SK-N-SH treated with all-trans-retinoic acid at 6 μM for 48 hours (cell line): ENCODE data around the gene TMEM89.

Source experiments
- GLIS3 ChIP-seq: fragments of 250-450 bp; sonication (Bioruptor Pico); IDR thresholded peaks from 2 replicates; pipeline ENCODE4 v1.5.0; 2020; ENCODE audit warnings: mild to moderate bottlenecking, moderate library complexity
- ISL1 ChIP-seq: fragments of 250-450 bp; sonication (Bioruptor Pico); IDR thresholded peaks from 2 replicates; pipeline ENCODE4 v2.1.2; 2022; ENCODE audit warnings: mild to moderate bottlenecking, moderate library complexity
- POU6F1 ChIP-seq: fragments of 250-450 bp; sonication (Bioruptor Pico); IDR thresholded peaks from 2 replicates; pipeline ENCODE4 v1.8.0; 2021; ENCODE audit warnings: low read depth, mild to moderate bottlenecking, moderate library complexity, borderline replicate concordance
- RARB ChIP-seq: fragments of 250-450 bp; sonication (Bioruptor Pico); IDR thresholded peaks from 2 replicates; pipeline ENCODE4 v1.8.0; 2021; ENCODE audit warnings: mild to moderate bottlenecking, moderate library complexity
- TCF4 ChIP-seq: fragments of 250-450 bp; sonication (Bioruptor Pico); IDR thresholded peaks from 2 replicates; pipeline ENCODE4 v1.8.0; 2021; ENCODE audit warnings: mild to moderate bottlenecking, moderate library complexity, borderline replicate concordance
- ZC3H10 ChIP-seq: fragments of 250-450 bp; sonication (Bioruptor Pico); IDR thresholded peaks from 2 replicates; pipeline ENCODE4 v1.5.1; 2021; ENCODE audit warnings: mild to moderate bottlenecking, moderate library complexity
- TF ChIP-seq, protein P1 (sequence below): fragments of 250-450 bp; sonication (Bioruptor Pico); IDR thresholded peaks from 2 replicates; pipeline ENCODE4 v1.5.1; 2020; ENCODE audit warnings: low read depth, mild to moderate bottlenecking, moderate library complexity

DNA sequence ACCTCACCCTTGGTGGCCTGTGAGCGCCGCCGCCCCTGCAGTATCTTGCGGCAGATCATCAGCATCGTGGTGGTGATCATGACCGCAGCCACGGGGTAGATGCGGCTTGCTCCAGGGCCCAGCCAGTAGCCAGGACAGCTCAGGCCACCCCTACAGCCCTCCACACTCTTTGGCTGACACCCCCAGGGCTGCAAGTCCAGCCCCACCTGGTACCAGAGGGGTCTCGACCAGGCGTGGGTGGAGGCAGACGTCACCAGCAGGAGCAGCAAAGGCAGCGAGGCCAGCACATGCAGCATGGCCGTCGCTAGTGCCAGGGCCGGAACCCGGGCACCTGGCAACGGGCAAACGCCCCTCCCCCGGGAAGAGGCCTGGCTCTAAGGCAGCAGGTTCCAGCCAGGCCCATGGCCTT lies at the start of gene TMEM89:
- TF ChIP-seq GLIS3, result no peak
- TF ChIP-seq, protein P1, sequence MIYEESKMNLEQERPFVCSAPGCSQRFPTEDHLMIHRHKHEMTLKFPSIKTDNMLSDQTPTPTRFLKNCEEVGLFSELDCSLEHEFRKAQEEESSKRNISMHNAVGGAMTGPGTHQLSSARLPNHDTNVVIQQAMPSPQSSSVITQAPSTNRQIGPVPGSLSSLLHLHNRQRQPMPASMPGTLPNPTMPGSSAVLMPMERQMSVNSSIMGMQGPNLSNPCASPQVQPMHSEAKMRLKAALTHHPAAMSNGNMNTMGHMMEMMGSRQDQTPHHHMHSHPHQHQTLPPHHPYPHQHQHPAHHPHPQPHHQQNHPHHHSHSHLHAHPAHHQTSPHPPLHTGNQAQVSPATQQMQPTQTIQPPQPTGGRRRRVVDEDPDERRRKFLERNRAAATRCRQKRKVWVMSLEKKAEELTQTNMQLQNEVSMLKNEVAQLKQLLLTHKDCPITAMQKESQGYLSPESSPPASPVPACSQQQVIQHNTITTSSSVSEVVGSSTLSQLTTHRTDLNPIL (CRISPR knock-in tag), result no peak
- no peak for TF ChIP-seq RARB (CRISPR knock-in tag)
- no peak for TF ChIP-seq ZC3H10 (CRISPR knock-in tag)
- TF ChIP-seq TCF4, result no peak
- no peak for TF ChIP-seq ISL1 (CRISPR knock-in tag)
- no peak for TF ChIP-seq POU6F1 (CRISPR knock-in tag)
